HPDE6-E6E7 (cell line): ENCODE results near the gene HAUS6.
"Not testable (repeated sequence)": the region's sequence is repeated elsewhere in the genome, so short reads cannot be mapped to it uniquely, and the experiment has no call there.

ENCODE experiments used
- DNase-seq: peaks from one replicate; pipeline ENCODE4 v3.0.0; 2011; ENCODE audit warnings: missing footprints; ENCODE audit errors: extremely low spot score

The HAUS6 gene, protein sequence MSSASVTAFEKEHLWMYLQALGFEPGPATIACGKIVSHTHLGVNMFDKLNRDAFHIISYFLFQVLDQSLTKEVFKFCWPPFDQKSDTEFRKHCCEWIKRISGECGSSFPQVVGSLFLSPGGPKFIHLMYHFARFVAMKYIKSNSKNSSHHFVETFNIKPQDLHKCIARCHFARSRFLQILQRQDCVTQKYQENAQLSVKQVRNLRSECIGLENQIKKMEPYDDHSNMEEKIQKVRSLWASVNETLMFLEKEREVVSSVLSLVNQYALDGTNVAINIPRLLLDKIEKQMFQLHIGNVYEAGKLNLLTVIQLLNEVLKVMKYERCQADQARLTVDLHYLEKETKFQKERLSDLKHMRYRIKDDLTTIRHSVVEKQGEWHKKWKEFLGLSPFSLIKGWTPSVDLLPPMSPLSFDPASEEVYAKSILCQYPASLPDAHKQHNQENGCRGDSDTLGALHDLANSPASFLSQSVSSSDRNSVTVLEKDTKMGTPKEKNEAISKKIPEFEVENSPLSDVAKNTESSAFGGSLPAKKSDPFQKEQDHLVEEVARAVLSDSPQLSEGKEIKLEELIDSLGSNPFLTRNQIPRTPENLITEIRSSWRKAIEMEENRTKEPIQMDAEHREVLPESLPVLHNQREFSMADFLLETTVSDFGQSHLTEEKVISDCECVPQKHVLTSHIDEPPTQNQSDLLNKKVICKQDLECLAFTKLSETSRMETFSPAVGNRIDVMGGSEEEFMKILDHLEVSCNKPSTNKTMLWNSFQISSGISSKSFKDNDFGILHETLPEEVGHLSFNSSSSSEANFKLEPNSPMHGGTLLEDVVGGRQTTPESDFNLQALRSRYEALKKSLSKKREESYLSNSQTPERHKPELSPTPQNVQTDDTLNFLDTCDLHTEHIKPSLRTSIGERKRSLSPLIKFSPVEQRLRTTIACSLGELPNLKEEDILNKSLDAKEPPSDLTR

DNA sequence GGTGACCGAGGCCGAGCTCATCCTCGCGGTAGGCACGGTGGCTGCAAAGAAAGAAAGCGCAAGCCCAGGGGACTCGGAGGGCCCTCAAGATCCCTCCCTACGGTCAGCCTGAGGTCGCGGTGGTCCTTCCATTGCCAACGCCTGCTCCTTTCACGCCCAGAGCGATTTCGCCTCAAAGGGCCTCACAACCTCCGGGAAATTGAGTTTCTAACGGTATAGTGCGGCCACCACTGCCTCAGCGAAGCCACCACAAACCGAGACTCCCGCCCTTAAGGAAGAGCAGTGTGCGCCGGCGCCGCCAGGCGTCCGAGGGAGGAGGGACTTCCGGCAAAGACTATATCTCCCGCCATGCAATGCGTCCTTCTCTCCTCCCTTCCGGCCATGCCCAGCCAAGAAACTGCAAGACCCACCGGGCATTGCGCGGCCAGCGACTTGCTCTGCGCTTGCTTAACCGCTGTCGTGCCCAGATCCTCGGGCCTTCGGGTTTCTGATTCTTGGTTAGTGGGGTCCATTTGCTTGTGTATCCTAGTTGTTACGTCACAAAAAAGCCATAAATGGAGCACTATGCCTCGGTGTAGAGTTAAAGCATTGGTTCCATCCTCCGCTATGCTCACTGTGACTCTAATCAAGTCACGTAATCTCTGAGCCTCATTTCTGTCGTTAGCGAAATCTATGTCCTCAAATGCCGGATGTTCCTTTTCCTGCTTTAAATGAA is at the start of gene HAUS6:
Gene HAUS6, minus strand, starts transcription at position 274 of the 715 bp plus-strand sequence. Its CDS starts 253 bp downstream, at position 21.
- DNase-seq = peak; percentile 84

DNA sequence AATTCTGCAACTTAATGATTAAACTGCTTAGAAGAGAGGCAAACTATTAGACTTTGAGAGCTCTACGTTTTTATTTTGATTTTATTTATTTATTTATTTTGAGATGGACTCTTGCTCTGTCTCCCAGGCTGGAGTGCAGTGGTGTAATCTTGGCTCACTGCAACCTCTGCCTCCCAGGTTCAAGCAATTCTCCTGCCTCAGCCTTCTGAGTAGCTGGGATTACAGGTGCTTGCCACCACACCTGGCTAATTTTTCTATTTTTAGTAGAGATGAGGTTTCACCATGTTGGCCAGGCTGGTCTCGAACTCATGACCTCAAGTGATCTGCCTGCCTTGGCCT is 49.4 kb upstream of the HAUS6 start:
- not testable (repeated sequence) for DNase-seq

DNA sequence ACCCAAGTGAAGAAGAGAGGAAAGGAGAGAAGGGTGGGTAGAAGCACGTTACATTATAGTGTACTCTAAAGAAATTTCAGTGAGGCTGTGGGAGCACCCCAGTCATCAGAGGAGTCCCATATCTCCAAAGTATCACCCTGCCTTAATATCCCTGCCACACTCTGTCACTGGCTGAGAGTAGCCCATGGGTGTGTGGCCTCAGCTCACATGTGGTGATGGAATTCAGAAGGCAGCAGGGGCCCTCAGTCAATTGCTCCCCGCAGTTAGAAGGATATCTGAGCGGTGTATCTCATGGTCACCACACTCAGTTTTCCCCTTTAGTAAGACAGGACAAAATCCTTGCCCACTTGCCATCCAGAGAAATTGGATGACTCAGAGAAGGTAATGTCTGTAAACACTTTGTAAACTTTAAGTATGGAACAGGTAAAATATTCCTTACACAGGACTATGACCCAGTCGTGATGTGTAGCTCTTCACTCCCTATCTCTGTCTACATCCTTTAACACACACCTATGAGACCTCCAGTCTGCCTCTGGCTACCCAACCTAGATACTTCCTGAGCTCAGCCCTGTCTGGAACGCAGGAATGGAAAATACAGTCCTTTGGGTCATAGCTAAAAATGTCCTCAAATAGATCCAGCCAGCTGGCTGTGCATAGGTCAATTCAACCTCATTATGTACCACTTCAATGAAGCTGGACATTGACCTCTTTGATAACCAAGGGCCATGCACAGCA is 48.9 kb upstream of the HAUS6 start:
- no peak for DNase-seq

DNA sequence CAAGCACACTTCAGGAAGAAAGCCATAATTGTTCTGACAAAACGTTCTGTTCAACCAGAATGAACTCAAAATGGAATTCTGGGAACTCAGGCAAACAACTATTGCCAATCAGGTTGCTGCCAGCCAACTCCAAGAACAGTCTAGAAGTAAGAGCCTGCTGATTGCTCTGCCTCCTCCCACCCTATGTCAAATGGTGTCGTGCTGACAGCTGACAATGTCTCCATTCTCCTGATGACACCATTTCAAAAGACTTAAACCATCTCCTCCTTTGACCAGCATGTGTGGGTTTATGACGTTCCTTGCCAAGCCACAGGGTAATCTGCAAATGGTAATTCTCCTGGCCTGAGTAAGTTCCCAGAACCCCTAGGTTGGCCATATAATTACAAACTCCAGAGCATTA is 46.5 kb upstream of the HAUS6 start:
- no peak for DNase-seq

DNA sequence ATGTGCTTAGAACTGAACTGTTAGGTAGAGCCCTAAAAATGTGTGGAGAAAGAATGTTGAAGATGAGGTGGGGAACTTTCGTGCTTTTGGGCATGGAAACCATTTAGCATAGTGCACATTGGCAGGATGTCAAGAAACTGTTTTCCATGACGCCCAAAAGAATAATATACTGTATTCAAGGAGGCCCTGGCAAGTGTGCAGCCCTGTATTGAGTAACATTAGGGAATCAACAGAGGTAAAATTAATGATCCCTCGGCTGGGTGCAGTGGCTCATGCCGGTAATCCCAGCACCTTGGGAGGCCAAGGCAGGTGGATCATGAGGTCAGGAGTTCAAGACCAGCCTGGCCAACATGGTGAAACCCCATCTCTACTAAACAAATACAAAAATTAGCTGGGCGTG is 45.5 kb upstream of the HAUS6 start:
- no peak for DNase-seq

DNA sequence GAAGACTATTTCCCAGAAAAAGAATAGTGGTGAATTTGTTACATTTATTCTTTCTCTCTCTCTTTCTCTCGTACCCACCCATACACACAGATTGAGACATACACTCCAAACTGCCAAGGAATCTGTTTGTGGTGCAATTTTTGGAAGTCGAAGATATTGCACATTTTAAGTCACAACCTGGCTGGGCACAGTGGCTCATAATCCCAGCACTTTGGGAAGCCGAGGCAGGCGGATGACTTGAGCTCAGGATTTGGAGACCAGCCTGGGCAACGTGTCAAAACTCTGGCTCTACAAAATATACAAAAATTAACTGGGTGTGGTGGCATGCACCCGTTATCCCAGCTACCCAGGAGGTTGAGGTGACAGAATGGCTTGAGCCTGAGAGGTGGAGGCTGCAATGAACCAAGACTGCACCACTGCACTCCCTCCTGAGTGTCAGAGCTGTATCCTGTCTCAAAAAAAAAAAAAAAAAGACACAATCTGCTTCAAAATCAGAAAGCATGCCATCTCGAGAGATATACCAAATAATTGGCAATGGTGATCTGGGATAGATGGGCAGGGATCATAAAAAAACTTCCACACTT is 43.8 kb upstream of the HAUS6 start:
- DNase-seq = no peak

DNA sequence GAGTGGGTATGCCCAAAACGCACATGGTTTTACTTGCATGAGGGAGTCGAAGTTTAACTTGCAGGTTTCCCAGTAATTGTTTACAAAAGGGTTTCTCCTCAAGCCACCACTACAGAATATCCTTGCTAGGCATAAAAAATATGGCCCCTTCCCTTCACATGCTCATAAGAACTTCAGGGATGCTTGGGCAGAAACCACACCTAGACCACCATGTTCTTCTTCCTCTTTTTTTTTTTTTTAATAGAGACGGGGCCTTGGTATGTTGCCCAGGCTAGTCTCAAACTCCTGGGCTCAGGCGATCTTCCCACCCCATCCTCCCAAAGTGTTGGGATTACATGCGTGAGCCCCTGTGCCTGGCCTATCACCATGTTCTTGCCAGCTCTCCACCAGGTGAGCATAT is 43.2 kb upstream of the HAUS6 start:
- no peak for DNase-seq

DNA sequence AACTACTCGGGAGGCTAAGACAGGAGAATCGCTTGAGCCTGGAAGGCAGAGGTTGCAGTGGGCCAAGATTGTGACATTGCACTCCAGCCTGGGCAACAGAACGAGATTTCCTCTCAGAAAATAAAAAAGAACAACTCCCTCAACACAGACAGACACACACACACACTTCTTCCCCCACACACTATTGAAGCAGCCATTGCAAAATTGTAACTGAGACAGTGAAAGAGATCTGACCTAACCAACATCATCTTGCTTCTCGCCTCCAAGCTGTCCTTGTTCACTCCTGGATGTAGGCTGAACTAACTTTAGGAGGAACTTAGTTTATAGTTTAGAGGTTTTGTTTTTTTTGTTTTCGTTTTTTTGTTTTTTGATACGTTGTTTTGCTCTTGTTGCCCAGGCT is 37.6 kb upstream of the HAUS6 start:
- no peak for DNase-seq

DNA sequence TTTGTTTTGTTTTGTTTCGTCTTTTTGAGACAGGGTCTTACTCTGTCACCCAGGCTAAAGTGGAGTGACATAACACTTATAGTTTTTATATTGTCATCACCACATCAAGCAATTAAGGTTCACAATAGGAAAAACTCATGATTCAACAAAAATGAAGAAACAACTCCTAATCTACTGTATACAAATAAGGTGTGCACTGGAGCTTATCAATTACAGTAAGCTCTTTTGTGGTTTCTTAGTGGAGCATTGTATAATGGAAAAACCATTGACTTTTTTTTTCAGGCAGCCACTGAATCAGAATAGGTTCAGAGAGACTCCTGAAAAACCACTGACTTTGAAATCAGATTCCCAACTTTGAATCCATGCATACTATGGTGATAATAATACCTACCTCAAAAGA is 35.4 kb upstream of the HAUS6 start:
- DNase-seq = no peak

DNA sequence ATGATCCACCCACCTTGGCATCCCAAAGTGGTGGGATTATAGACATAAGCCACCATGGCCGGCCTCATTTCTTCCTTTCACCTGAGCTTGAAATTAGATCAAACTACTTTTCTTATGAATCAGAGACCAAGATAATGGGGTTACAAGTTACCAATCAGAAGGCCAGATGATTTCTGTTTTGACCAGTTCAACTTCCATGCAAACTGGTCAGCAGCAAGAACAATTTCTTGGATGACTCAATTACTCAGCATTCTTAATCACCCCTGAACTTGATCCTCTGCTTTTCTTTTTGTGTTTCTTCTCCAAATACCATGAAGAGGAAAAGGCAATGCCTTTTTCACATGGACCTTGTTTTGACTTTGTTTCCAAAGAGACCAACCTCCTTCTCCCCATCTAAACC is 34.6 kb upstream of the HAUS6 start:
- no peak for DNase-seq

DNA sequence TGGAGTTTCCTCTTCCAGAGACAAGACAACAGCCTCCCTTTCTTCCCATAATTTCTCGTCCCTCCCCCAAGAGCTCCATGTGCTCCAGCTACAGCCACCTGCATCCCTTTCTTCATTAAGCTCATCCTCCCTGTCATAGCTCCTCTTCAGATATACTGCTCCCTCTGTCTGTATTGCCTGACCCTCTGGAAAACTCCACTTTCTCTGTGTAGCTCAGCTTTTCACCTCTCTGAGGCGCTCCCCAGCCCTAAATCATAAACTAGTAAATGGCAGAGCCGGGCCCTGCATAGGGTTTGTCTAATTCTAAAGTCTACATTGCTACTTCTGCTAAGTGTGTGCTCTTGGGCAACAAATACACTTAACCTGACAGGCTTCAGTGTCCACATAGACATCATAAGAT is 33.4 kb upstream of the HAUS6 start:
- DNase-seq = no peak

DNA sequence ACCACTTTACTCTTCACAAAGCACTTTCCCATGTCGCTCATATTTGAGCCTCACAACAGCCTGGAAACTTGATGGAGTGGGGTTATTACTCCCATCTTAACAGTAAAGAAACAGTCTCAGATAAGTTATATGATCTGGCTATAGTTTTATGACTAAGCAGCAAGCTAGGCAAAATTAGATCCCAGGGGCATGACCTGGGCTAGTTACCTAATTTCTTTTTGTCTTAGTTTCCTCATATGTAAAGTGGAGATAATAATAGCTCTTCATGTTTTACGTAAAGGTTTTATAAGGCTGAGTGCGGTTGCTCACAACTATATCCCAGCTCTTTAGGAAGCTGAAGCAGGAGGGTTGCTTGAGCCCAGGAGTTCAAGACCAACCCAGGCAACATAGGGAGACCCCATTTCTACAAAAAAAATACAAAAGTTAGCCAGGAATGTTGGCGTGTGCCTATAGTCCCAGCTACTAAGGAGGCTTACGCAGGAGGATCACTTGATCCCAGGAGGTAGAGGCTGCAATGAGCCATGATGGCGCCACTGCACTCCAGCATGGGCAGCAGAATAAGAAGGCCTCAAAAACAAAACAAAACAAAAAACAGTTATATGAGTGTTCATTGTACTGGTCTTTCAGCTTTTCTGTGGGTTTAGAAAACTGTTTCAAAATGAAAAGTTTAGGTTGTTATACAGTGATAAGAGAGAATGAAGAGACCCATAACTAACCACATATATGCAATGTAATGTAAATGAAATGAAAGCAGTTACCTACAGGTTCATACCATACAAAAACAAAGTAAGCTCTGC is 31.0 kb upstream of the HAUS6 start:
- no peak for DNase-seq

DNA sequence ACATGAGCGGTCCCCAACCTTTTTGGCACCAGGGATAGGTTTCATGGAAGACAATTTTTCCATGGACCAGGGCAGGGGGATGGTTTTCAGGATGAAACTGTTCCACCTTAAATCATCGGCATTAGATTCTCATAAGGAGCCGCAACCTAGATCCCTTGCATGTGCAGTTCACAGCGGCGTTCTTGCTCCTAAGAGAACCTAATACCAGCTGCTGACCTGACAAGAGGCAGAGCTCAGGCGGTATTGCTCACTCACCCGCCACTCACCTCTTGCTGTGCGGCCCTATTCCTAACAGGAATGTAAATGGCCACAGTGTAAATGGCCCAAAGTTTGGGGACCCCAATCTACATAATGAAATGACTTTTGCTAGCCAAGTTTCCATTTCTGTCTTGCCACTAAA is 27.7 kb upstream of the HAUS6 start:
- no peak for DNase-seq

DNA sequence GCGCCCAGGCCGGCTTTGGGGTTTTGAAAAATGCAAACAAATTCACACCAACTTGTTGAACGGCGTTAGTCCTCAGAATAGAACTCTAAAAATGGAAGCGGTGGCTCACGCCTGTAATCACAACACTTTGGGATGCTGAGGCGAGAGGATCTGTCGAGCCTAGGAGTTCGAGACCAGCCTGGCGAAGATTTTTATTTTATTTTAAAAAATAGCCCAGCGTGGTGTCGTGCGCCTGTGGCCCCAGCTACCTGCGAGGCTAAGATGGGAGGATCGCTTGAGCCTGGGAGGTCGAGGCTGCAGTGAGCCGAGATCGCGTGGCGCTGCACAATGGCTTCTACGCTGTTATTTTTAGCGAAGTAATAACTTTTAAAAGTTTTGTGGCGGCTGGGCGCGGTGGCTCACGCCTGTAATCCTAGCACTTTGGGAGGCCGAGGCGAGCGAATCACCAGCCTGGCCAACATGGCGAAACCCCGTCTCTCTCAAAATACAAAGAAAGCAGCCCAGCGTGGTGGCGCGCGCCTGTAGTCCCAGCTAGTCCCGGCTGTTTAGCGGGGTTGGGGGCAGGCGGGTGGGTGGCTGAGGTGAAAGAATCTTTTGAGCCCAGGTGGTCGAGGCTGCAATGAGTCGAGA is 25.3 kb upstream of the HAUS6 start:
- DNase-seq = no peak

DNA sequence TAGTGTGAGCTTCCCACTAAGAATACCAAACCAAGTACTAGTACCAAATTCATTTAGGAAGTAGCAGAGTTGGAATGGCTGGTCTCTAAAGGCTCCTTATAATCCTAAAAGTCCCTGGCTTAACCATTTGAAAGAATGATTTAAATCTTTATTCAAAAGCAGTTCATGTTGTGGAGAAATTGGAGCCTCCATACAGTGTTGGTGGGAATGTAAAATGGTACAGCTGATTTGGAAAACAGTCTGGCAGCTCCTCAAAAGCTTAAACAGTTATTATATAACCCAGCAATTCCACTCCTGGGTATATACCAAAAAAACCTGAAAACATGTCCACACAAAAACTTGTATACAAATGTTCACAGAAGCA is 21.7 kb upstream of the HAUS6 start:
- DNase-seq = no peak

DNA sequence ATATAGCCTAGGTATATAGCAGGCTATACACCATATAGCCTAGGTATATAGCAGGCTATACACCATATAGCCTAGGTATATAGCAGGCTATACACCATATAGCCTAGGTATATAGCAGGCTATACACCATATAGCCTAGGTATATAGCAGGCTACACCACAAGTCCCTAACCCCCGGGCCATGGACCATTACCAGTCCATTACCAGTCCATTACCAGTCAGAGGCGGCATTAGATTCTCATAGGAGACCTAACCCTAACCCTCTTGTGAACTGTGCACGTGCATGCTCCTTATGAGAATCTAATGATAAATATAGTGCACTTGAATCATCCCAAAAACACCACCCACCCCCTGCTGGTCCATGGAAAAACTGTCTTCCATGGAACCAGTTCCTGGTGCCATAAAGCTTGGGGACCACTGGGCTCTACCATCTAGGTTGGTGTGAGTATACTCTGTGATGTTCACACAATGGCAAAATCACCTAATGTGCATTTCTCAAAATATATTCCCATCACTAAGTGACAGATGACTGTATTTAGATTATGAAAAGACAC is 19.9 kb upstream of the HAUS6 start:
- no peak for DNase-seq

DNA sequence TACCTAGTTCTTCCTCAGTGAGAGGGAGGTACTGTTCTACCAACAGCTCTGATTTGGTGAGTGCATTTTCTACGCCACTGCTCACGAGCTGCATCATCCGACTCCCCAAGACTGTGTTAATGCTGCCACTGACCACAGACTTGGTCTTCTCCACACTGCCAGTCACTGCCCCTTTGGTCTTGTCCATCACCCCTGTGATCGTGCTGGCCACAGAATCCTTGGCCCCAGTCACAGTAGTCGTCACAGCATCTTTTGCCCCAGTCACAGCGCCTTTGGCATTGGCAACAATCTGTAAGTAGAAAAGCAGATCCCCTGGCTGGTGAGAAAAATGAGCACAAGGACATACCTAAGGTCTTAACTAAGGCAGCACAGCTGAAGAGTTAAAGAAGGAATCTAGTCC is 18.2 kb upstream of the HAUS6 start:
- DNase-seq = no peak

DNA sequence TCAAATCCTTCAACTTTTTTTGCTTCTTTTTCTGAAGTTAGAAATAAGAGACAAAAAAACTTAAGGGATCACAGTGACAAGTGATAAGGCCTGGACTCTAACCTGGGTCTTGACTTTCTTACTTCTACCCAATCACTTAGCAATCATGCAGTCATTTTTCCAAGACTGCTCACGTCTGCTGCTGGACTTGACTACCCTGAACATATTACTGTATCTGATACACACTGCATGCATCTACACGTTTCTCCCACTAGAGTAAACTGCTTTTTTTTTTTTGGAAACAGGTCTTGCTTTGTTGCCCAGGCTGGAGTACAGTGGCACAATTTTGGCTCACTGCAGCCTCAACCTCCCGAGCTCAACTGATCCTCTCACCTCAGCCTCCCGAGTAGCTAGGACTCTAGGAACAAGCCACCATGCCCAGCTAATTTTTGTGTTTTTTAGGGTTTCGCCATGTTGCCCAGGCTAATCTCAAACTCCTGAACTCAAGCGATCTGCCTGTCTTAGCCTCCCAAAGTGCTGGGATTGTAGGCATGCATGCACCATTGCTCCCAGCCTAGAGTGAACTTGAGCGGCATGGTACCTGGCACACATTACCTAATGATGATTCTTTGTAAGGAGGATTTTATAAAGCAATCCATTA is 17.2 kb upstream of the HAUS6 start:
- no peak for DNase-seq

DNA sequence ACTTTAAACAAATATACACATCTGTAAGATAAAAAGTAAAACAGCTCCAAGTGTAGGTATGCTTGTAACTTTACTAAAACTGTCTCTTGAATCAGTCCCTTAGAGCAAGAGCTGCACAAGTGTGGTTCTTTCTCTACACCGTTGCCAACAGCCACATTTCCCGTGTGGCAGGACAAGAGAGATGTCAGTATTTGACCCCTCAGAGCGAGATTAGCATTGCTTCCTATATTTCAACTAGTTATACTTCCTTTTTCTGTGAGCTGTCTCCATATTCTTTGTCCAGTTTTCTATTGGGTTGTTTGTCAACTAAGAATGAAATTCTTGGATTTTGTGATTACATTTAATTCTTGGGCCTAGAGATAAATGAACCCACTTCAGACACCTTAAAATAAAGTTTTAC is 16.5 kb upstream of the HAUS6 start:
- DNase-seq = no peak
